Mucosa of descending colon (tissue), 3 donors: ENCODE results near the gene ZNF627. TPM values are rescaled to one million over a fixed set of nuclear protein-coding genes. Genes with fewer than 3 reads are reported as not detected.
A peak's percentile ranks its signal among the peaks of the same experiment; 100 is the strongest.
"Not testable (repeated sequence)": the region's sequence is repeated elsewhere in the genome, so short reads cannot be mapped to it uniquely, and the experiment has no call there.

Experiments used
- ATAC-seq: fragments of 200-7000 bp; cut with Tn5 transposase; one replicate; pipeline ENCODE4 v1.9.1; 2020; ENCODE audit warnings: mild to moderate bottlenecking, moderate library complexity
- DNase-seq, 3 donors: peaks; one replicate each; pipeline ENCODE4 v3.0.0-alpha.2; 2020
- H3K36me3 ChIP-seq: fragments of 200-600 bp; one replicate; pipeline ENCODE4 v1.8.0; 2021; ENCODE audit warnings: low read depth, mild to moderate bottlenecking
- H3K4me1 ChIP-seq: fragments of 200-600 bp; one replicate; pipeline ENCODE4 v1.8.0; 2021; ENCODE audit warnings: low read depth, mild to moderate bottlenecking
- H3K4me3 ChIP-seq: fragments of 200-600 bp; one replicate; pipeline ENCODE4 v1.8.0; 2021; ENCODE audit warnings: mild to moderate bottlenecking
- H3K9me3 ChIP-seq: fragments of 200-600 bp; one replicate; pipeline ENCODE4 v1.8.0; 2021; ENCODE audit warnings: mild to moderate bottlenecking
- intact Hi-C, 2 donors: fragments of 100-400 bp; cut with DNase I in 1 of 2; cut with micrococcal nuclease in 1 of 2; formaldehyde crosslinking; loops; one replicate each; pipeline versions ENCODE4 v1.11.0 to v1.11.1; 2022; cut with DNase I, micrococcal nuclease
- total RNA-seq, 3 donors: library from RNA; stranded (reverse); fragmentation: NEBNext Ultra II Directional in 2 of 3; extraction: Animal tissue kit (Norgen Biotek cat#: 25700) in 2 of 3; gene quantifications; one replicate each; pipeline versions ENCODE4 v1.2.1 to v1.2.4, GENCODE V29; 2021 to 2023
- TF ChIP-seq, protein P1 (sequence below): fragments of 200-600 bp; IDR thresholded peaks from one replicate; pipeline ENCODE4 v1.8.0; 2022; ENCODE audit warnings: antibody characterized with exemption, mild to moderate bottlenecking
- donor health status: DM: no; HTN: no; CAD: no; lungs with moderate emphysema.
- donor health status: DM: no; HTN: no; CAD: no.
- donor health status: DM: no; HTN: yes; CAD: no.

ZNF627 gene
- total RNA-seq, 3 donors from 2014 or later, result 8.7 to 10.9 (median 10.5) TPM

DNA sequence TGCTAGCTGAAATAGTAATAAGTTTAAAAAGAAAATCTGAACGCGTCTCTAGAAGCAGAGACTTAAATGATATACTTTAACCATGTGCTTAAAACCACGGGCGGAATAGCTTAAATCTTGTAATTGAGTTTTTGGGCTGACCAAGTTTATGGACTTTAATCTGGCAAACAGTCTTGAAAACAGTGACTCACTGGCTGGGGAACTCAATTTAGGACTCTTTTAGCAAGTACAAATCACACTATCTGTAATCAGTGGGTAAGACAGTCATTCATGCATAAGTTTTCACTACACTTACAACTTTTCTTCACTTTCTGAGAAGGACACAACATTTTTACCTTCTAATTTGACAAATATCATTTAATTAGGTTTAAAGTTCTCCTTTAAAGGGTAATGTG is 26.8 kb downstream of the ZNF627 start:
- H3K4me3 ChIP-seq, result no peak overlapping the region
- peaks cover 14% of the 10 kb centered on the region for H3K4me1 ChIP-seq
- DNase-seq (no peak), ATAC-seq (peak; percentile 52)
- no peaks in the 10 kb centered on the region for H3K36me3 ChIP-seq
- intact Hi-C loops, result no loop called here
- TF ChIP-seq, protein P1, sequence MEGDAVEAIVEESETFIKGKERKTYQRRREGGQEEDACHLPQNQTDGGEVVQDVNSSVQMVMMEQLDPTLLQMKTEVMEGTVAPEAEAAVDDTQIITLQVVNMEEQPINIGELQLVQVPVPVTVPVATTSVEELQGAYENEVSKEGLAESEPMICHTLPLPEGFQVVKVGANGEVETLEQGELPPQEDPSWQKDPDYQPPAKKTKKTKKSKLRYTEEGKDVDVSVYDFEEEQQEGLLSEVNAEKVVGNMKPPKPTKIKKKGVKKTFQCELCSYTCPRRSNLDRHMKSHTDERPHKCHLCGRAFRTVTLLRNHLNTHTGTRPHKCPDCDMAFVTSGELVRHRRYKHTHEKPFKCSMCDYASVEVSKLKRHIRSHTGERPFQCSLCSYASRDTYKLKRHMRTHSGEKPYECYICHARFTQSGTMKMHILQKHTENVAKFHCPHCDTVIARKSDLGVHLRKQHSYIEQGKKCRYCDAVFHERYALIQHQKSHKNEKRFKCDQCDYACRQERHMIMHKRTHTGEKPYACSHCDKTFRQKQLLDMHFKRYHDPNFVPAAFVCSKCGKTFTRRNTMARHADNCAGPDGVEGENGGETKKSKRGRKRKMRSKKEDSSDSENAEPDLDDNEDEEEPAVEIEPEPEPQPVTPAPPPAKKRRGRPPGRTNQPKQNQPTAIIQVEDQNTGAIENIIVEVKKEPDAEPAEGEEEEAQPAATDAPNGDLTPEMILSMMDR, result no peak
- no peaks in the 10 kb centered on the region for H3K9me3 ChIP-seq

DNA sequence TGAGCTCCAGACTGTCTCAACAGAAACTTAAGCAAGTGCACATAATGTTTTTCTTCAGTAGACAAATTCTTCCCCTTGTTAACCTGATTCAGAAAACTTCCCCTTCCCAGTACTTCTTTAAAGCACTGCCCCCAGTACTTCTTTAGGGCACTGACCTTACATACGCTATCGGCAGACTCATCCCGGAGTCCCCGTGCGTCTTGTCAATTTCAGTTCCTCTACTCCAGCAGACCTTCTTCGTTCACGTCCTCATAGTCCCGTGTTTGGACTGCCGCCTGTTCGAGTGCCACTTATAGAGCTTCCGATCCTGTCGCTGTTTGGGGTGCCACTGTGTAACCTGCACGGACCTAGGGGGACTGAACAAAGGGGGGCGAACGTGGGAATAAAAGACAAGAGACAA is 29.0 kb downstream of the ZNF627 start:
- Histone ChIP-seq H3K36me3 (no peaks in the 10 kb centered on the region), H3K9me3 (no peaks in the 10 kb centered on the region), H3K4me1 (peaks cover 14% of the 10 kb centered on the region), H3K4me3 (no peak overlapping the region)
- intact Hi-C loops, result no loop called here
- ATAC-seq (no peak), DNase-seq (peak in 1 of 3 donors; percentile 28)
- TF ChIP-seq, protein P1, result no peak

DNA sequence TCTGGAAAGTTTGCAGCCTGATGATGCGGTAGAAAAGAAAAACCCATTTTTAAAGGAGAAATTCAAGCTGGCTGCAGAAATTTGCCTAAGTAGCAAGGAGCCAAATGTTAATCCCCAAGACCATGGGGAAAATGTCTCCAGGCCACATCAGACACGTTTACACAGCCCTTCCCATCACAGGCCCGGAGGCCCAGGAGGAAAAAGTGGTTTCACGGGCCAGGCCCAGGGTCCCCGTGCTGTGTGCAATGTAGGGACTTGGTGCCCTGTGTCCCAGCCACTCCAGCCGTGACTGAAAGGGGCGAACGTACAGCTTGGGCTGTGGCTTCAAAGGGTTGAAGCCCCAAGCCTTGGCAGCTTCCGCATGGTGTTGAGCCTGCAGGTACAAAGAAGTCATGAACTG is 35.9 kb downstream of the ZNF627 start:
- DNase-seq (no peak), ATAC-seq (no peak)
- intact Hi-C loops, result no loop called here
- TF ChIP-seq, protein P1, result no peak
- Histone ChIP-seq H3K9me3 (no peaks in the 10 kb centered on the region), H3K4me1 (no peaks in the 10 kb centered on the region), H3K36me3 (no peaks in the 10 kb centered on the region), H3K4me3 (no peak overlapping the region)

DNA sequence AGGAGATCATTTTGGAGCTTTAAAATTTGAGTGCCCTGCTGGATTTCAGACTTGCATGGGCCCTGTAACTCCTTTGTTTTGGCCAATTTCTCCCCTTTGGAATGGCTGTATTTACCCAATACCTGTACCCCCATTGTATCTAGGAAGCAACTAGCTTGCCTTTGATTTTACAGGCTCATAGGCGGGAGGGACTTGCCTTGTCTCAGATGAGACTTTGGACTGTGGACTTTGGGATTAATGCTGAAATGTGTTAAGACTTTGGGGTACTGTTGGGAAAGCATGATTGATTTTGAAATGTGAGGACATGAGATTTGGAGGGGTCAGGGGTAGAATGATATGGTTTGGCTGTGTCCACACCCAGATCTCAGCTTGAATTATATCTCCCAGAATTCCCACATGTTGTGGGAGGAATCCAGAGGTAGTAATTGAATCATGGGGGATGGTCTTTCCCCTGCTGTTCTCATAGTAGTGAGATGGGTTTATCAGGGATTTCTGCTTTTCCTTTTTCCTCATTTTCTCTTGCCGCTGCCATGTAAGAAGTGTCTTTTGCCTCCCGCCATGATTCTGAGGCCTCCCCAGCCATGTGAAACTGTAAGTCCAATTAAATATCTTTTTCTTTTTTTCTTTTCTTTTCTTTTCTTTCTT is 36.9 kb downstream of the ZNF627 start:
- DNase-seq, H3K4me1 ChIP-seq, intact Hi-C loops, H3K36me3 ChIP-seq, H3K9me3 ChIP-seq, ATAC-seq, H3K4me3 ChIP-seq: not testable (repeated sequence)

DNA sequence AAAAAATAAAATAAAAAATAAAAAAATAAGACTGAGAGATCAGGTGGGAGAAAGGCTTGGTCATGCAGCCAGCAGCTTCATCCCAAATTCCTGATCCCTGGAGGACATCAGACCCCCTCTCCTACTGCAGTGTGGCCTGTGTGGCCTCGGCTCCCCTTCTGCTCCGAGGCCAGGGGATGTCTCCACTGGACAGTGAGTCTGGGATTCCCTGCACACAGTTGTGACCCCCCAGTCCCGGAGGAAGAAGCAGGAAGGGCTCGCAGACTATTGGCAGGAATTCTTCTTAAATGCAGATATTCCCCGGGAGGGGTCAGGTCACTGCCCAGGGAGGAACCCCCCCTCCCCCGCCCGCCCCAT is 41.9 kb downstream of the ZNF627 start:
- H3K4me1 ChIP-seq, result peaks cover 4% of the 10 kb centered on the region
- H3K36me3 ChIP-seq, result no peaks in the 10 kb centered on the region
- H3K9me3 ChIP-seq, result no peaks in the 10 kb centered on the region
- peak; percentile 7 for ATAC-seq
- no peak for DNase-seq
- H3K4me3 ChIP-seq, result no peak overlapping the region
- TF ChIP-seq, protein P1, result no peak
- intact Hi-C loops, result no loop called here

DNA sequence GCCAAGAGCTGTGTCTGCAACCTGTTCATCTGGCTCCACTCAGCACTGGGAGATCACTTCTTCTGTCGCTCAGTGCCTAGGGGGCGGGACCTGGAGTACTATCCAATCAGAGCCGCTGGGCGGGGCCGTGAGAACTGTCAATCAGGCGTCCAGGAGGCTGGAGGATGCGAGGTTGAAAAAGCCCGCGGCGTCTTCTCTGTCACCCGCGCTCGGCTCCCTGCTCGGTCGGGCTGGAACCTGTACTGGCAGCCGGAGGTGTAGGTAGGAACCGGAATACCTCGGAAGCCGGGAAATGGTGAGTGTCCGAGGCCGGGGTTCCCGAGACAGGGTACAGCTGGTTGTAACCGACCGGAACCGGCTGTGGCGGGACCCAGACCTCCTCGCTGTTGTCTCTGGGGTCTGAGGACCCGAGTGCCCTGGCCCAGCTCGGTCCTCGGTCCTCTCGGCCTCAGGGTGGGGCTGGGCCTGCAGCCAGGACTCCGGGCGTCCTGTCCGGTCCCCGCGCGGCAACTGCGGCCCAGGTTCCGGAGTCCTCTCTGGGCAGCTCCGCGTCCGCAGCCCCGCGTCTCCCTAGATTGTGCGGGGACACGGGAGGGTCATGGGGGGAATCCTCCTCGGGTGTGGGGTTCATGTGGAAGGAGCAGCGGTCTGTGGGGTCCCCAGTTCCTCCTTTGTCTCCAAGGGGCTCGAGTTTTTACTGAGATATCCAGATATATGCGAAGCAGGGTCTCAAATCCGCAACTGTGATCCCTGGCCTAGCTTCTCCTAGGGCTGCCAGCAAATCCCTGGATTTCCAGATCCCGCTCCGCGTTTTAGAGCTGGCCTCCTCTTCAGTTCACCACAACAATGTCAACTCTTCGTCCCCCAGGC is 42.6 kb downstream of the ZNF627 start:
- Histone ChIP-seq H3K36me3 (no peaks in the 10 kb centered on the region), H3K9me3 (no peaks in the 10 kb centered on the region), H3K4me3 (peak overlapping the region; percentile 40), H3K4me1 (peaks cover 4% of the 10 kb centered on the region)
- ATAC-seq, result peak; percentile 100
- peak; percentile 95 to 100 (median 99) for DNase-seq
- TF ChIP-seq, protein P1, result no peak
- intact Hi-C loops, result no loop called here
